GM12801 (cell line): Measurements from ENCODE around the gene CELSR1.

ENCODE experiments used
- CTCF ChIP-seq: IDR thresholded peaks from one replicate; pipeline ENCODE4 v1.5.1; 2011; ENCODE audit warnings: control low read depth; ENCODE audit not compliant: insufficient read length; ENCODE audit errors: extremely low read depth

Gene CELSR1

GRCh38 chr22:46368871-46369715, 168.3 kb downstream of the CELSR1 start:
- TF ChIP-seq CTCF, result no peak

GRCh38 chr22:46368422-46368821, 169.0 kb downstream of the CELSR1 start:
- TF ChIP-seq CTCF, result no peak

GRCh38 chr22:46367707-46368191, 169.7 kb downstream of the CELSR1 start:
- no peak for TF ChIP-seq CTCF

- TF ChIP-seq CTCF, result no peak
These were observed 170.4 kb downstream of the CELSR1 start for GRCh38 chr22:46366801-46367706.

GRCh38 chr22:46366327-46366731, 171.1 kb downstream of the CELSR1 start:
- TF ChIP-seq CTCF, result no peak

- TF ChIP-seq CTCF, result no peak
These were observed 172.2 kb downstream of the CELSR1 start for GRCh38 chr22:46365166-46365624.
